CD4-positive, alpha-beta T cell treated with Interleukin-10 for 1 hour (primary cell): ENCODE data around the gene KIF25.

ENCODE experiments used
- DNase-seq: peaks from one replicate; pipeline ENCODE4 v3.0.0-alpha.2; 2020

KIF25 gene

DNA sequence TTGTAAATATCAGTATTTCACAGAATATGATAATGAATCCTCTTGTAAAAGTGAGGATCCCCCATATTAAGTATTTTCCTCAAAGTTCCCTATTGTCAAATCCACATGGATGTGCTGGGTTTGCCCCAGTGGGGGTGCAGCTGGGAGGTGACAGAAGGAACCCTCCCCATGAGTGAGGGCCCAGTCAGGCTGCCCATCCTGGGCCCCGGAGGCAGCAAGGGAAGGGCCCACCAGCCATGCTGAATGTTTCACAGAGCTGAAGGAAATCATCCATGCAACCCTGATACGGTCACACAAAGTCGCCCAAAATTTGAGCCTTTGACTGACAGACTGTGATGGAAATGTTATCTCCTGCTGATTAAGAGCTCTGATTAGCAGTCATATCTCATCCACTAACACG, 41.8 kb downstream of the KIF25 start:
- DNase-seq, result no peak

GRCh38 chr6:168039849-168040248, 42.4 kb downstream of the KIF25 start:
- no peak for DNase-seq

DNA sequence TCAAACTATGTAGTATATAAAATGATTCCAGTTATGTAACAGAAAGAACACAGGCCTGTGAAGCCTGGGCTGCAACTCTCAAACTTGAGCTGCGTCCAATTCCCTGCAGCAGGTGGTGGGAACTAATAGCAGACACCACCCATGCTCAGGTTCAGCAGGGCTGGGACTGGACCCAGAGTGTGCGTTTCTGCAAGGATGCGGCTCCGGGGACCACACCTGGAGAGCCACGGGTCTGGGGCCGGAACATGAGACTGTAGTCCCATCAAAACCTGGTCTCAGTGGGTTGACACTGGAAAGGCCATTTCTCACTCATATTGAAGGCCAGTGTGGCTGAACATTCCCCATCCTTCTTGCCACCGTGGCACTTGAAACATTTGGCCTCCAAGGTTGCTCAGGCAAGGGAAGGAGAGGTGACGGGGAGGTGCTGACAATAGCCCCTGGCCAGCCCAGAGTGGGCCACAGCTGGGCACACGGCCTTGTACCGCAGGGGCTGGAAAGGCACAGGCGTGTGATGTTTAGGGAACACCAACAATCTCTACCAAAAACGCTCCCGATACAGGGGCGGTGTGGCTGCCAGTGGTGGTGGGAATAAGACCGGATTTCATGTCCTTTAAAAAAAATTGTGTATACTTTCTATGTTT, 43.5 kb downstream of the KIF25 start:
- DNase-seq, result no peak

GRCh38 chr6:168041928-168042327, 44.5 kb downstream of the KIF25 start:
- no peak for DNase-seq

DNA sequence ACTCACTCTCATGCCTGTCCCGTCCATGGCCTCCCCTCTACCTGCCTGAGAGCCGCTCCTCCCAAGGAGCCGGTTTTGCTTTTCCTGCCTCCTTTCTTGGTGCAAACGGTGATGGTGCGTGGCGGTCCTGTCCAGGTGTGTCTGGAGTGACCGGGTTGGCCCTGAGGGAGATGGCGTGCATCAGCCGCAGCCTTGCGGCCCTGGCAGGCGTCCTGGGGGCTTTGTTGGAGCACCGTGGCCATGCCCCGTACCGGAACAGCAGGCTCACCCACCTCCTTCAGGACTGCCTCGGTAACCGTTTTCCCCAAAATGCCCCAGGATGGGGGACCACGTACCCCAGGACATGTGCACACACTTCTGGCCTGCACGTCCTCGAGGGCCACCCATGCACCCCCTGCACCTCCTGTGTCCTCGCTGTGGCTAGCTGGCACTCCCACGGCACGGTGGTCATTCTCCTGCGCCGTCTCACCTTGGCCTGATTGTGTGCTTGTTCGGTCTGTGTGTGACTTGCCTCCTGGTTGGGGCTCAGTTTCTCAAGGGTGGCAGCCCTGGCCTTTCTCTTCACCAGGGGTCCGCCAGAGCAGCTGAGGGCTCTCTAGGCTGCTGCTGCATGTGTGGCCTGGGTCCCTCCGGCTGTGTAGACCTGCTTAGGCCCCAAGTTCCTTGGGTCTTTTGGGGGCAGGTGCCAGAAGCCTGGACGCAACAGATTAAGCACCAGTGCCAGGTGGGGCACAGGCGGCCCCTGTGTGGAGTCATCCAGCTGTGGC, 45.1 kb downstream of the KIF25 start:
- DNase-seq, result no peak

DNA sequence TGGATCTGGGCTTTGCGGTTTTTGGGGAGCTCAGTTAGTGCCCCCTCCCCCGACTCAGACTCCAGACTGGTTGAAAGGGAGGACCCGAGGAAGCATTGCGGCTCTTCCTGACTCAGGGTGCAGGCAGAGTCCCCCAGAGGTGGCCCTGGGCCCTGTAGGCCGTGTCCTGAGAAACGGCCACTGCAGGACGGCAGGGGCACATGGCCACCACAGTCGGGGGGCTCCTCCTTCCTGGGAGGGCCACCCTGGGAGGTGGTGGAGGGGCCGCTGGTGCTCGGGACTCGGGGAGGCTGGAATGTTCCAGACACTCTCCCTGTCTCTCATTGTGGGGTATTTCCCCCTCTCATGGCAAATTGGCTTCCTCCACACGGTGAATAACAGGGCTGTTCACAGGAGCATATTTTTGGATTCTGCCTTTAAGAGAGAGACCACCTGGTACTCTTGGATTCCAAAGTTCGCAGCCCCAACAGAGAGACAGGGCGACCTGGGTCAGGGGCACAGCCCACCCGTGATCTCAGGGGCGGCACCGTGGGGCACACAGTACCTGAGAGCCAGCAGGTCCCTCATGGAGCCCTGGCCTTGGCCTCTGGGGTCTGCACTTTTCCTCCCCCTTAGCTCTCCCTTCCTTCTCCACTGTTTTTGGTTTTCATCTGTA, 45.8 kb downstream of the KIF25 start:
- DNase-seq, result no peak

- DNase-seq, result no peak
These were observed 46.5 kb downstream of the KIF25 start for GRCh38 chr6:168043848-168044415.

DNA sequence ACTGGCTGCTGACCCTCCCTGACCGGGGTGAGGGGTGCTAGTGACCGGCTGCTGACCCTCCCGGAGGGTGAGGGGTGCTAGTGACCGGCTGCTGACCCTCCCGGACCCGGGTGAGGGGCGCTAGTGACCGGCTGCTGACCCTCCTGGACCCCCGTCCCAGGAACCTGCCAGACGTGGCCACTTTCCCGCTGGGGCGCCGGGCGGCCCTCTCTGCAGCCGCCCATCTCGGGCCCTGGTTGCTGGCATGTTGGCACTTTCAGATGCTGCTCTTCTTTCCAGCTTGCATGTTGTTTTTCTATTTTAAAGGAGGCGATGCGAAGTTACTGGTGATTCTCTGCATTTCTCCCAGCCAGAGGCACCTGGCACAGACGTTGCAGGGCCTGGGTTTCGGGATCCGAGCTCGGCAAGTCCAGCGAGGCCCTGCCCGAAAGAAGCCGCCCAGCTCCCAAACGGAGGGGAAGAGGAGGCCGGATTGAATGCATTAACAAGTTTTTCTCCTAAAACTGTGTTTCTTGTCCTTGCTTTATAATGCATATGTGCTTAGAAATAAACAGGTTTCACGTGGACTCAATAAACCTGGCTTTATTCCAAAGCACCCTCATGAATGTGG, 47.2 kb downstream of the KIF25 start:
- DNase-seq, result no peak

- DNase-seq, result no peak
These were observed 47.7 kb downstream of the KIF25 start for GRCh38 chr6:168045141-168045691.

DNA sequence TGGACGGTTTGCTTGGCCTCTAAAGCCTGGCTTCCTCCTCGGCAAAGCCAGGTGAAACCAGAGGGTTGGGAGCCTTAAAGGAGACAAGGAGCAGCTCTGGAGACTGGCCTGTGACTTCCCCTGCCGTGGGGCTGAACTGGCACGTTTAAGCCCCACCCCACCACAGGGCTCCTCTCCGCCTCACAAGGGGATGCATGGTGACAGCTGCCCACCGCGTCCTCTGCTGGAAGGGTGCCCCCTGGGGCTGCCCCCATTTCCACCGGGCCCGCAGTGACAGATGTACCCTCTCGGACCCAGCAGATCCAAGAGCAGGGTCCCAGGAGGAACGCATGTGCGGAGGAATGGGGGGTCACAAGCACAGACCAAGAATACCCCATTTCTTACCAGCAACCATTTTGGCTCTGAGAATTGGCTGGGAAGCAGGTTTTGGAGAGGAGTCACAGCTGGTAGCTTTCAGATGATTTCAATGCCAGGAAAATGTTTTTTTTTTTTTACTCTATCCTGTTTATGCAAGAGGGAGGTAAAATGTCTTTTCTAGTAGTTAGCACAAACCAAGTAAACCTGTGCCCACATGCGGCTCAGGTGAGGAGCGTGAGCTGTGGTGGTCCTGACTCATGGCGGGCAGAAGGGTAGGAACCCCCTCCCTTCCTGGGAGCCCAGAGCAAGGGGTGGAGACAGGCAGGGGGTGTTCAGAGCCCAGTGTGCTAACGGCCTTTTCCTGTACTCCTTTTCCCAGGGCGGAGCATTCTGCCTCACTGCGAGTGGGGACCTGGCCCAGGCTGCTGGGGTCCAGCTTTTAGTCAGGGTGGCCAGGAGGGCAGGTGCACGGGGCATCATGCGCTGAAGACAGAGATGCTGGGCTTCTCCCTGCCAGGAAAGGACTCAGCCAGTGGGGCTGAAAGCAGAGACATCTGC, 48.5 kb downstream of the KIF25 start:
- DNase-seq, result no peak

- DNase-seq, result no peak
These were observed 49.2 kb downstream of the KIF25 start for GRCh38 chr6:168046696-168047095.

DNA sequence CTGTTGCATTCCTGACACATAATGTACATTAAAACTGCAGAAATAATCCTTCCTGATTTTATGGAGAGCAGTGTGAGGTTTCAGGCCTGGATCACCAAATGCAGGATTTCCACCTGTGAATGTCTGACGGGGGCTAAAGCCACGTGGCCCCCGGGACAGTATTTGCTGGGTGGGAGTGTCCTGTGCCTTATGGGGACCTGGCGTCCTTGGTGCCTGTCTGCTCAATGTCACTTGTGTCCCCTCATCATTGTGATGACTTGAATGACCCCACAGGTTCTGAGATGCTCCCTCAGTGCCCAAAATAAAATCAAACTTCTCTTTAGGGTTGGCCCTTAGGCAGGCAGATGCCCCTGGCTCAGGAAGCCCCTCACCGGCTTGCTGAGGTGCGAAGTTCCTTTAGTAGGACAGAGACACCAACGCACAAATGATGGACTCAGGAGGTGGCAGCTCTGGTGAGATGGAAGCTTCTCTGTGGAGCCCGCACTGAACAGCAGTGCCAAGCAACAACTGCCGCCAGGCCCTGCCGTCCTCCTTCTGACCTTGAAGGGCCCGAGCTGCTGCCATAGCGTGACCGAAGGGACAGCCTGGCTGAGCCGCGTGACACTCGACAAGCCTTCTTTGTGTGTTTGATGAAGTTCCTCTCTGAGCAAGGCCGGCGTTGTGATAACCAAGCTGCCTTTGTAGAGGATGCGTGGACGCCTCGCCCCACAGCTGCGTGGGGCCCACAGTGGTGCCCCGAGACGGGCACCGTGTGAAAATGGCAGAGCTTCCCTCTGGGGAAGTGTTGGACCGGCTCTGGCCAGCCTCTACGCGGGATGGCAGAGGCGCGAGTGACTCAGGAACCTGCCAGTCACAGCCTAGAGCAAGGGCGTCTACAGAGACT, 50.6 kb downstream of the KIF25 start:
- no peak for DNase-seq

DNA sequence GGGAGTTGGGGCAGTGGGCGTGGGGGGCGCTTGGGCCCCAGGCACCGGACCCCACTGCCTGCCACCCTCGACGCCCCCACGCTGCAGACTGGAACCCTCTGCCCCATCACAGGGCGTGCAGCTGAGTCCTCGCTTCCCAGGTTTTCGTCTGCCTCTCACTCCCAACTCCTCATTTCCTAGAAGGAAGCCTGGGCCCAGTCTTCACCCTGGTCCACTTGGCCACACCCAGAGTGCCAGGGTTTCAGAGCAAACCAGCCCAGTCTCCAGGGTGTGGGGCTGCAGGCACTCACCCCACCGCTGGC, 51.2 kb downstream of the KIF25 start:
- DNase-seq, result no peak

GRCh38 chr6:168049277-168049676, 51.8 kb downstream of the KIF25 start:
- no peak for DNase-seq

DNA sequence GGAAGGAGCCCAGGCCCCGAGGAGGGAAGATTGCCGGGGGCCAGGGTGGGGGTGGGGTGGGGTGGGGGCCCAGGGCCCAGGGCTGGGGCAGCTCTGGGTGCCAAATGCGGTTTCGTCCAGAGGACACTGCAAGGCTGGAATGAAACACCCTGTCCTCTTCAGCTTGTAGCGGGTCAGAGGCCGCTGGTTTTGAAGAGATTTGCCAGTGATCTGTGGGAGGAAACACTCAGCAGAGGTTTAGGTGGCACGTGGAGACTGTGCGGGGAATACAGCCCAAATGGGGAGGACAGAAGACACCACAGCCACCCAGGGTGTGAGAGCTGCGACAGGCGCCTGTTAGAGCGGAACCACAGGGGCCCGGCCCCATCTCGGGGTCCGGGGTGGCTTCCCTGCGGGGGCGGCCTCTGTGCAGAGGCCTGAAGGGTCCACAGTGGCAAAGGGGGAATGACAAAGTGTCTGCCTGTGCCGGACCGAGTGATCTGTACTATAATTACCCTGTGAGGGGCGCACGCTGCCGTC, 52.3 kb downstream of the KIF25 start:
- DNase-seq, result no peak

GRCh38 chr6:168050225-168050880, 52.9 kb downstream of the KIF25 start:
- no peak for DNase-seq

DNA sequence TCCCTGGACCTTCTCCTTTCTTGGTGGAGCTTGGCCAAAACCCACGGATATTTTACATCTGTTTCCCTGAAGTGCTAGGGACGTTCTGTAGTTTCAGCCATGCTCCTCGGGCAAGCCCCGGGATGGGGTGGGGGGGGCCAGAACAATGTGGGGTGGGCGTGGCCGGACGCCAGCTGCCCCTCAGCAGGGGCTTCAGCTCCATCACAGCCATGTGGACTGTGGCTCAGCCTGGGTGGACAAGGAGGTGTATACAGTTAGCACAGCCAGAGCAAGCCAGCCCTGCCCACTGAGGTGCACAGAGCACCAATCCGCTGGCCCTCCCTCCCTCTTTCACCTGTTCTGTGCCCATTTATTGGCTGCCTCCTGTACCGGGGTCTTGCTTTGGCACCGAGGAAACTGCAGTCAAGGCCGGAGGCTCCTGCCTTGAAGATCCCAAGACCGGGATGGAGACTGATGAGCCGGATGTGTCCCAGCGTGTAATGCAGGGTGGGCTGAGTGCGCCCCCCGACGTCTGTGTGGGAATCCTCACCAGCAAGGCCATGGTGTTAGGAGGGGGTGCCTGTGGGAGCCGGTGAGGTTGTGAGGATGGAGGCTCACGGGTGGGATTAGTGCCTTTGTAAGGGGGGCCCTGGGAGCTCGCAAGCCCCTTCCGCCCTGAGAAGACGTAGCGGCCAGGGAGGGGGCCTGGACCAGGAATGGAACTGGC, 53.6 kb downstream of the KIF25 start:
- DNase-seq, result no peak

GRCh38 chr6:168051648-168052047, 54.2 kb downstream of the KIF25 start:
- no peak for DNase-seq

DNA sequence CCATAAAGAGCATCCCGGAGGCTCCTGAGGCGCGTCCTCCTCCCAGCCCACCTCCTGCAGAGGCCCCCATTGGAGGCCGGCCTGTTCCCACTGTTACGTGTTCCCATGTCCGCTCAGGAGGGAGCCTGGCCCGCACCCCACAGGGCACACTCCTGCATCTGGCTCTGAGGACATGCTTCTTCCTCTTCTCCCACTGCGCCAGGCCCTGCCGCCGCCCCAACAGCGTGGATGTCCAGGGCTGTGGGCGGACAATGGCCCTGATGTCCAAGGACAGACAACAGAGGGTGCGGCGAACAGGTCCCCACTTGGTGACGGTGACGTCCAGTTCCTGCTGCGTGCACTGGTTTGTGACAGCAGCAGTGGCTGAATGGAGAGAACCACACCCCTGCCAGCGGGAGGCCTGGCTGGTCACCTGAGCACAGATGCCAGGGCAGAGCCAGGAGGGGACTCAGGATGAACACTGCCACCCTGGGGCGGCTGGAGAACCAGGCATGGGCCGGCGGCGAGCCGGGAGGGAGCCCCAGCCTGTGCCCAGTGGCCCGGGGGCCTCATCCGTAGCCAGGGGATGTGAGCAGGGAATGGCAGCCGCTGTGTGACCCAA, 54.9 kb downstream of the KIF25 start:
- no peak for DNase-seq
